Right lobe of liver (tissue), 6 donors: Measurements from ENCODE around the gene YARS1. TPM values are rescaled to one million over a fixed set of nuclear protein-coding genes. Genes with fewer than 3 reads are reported as not detected.

ENCODE experiments used
- ATAC-seq, 4 donors: fragments of 200-7000 bp; cut with Tn5 transposase; one replicate each; pipeline ENCODE4 v1.9.1; 2020; ENCODE audit warnings: mild to moderate bottlenecking in 4 of 4, moderate library complexity in 4 of 4
- DNase-seq, 3 donors: peaks; one replicate each; pipeline ENCODE4 v3.0.0-alpha.2; 2020
- H3K27ac ChIP-seq, 3 donors: fragments of 200-600 bp; one replicate each; pipeline ENCODE4 v1.8.0; 2022
- H3K27me3 ChIP-seq, 2 donors: fragments of 200-600 bp; one replicate each; pipeline ENCODE4 v1.8.0; 2022
- H3K36me3 ChIP-seq, 4 donors: fragments of 200-600 bp; sonication (generic) in 1 of 4; one replicate each; pipeline versions ENCODE4 v1.5.1 to v1.8.0; 2017 to 2022; ENCODE audit warnings: control low read depth in 1 of 4
- H3K4me1 ChIP-seq, 4 donors: fragments of 200-600 bp; sonication (generic) in 1 of 4; one replicate each; pipeline versions ENCODE4 v1.5.1 to v1.8.0; 2017 to 2022; ENCODE audit warnings: control low read depth in 1 of 4
- H3K4me3 ChIP-seq, 3 donors: fragments of 200-600 bp; one replicate each; pipeline ENCODE4 v1.8.0; 2022
- H3K9me3 ChIP-seq, 4 donors: fragments of 200-600 bp; sonication (generic) in 1 of 4; one replicate each; pipeline versions ENCODE4 v1.5.1 to v1.8.0; 2017 to 2022; ENCODE audit warnings: control low read depth in 1 of 4
- POLR2A ChIP-seq: fragments of 450-650 bp; IDR thresholded peaks from one replicate; pipeline ENCODE4 v1.6.1; 2017; ENCODE audit warnings: antibody characterized with exemption, mild to moderate bottlenecking
- WGBS: methylation state at CpG from one replicate; pipeline ENCODE4 v1.1.6; 2018; ENCODE audit warnings: low coverage, low lambda C conversion rate; ENCODE audit not compliant: insufficient coverage; ENCODE audit errors: missing lambda C conversion rate; 5-methylcytosine and 5-hydroxymethylcytosine counted together
- intact Hi-C, 2 donors: fragments of 100-400 bp; cut with DNase I; formaldehyde crosslinking; loops; one replicate each; pipeline versions ENCODE4 v1.11.2 to v1.14.1; 2022
- total RNA-seq, 6 experiments: library from RNA; depleted of rRNA in 2 of 6; stranded (reverse); fragments of >200 nt in 2 of 6; fragmentation: NEBNext Ultra II Directional in 3 of 6; extraction: Animal tissue kit (Norgen Biotek cat#: 25700) in 3 of 6; gene quantifications; one replicate each; pipeline versions ENCODE4 v1.1.0 to v1.2.4, GENCODE V29; 2016 to 2023
- TF ChIP-seq, protein P1 (sequence below), 4 donors: fragments of 200-600 bp in 3 of 4; fragments of 450-650 bp in 1 of 4; IDR thresholded peaks; one replicate each; pipeline versions ENCODE4 v1.5.1 to v1.8.0; 2016 to 2022; ENCODE audit warnings: antibody characterized with exemption in 4 of 4, mild to moderate bottlenecking in 2 of 4
- donor health status: DM: no; HTN: yes; CAD: no.
- donor health status: DM: no; HTN: no; CAD: no.
- donor health status: DM: no; HTN: no; CAD: no.
- donor health status: DM: no; HTN: yes; CAD: no.
- donor health status: DM: no; HTN: yes; CAD: no.

Gene YARS1
- total RNA-seq, 6 experiments from 2014 or later = 37.4 to 84.3 (median 53.5) TPM

- WGBS = 37% methylated on average over 3 of the region's 66 CpGs
- H3K27ac ChIP-seq = no peak overlapping the region
- intact Hi-C loops = no loop called here
Observed at GRCh38 chr1:32753532-32754316, 63.4 kb downstream of the YARS1 start.

DNA sequence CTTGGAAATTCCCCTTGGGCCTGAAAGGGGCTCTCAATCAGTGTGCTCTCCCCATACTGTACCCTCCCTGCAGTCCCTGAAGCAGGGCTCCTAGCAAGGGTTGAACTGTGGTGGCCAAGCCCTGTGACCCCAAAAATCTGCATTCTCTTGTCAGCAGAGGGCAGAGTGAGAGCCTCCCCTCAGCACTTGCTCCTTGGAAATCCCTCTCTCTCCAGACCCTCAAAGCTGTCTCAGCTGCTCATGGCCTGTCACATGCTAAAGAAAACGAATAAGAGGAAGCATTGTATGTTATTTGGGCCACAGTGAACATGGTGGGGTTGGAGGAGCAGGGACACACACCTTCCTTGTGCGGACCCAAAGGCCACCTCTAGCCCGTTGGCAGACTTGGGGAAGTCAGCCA is 67.4 kb downstream of the YARS1 start:
- intact Hi-C loops = no loop called here
- DNase-seq = no peak
- no peak for TF ChIP-seq POLR2A
- TF ChIP-seq, protein P1, sequence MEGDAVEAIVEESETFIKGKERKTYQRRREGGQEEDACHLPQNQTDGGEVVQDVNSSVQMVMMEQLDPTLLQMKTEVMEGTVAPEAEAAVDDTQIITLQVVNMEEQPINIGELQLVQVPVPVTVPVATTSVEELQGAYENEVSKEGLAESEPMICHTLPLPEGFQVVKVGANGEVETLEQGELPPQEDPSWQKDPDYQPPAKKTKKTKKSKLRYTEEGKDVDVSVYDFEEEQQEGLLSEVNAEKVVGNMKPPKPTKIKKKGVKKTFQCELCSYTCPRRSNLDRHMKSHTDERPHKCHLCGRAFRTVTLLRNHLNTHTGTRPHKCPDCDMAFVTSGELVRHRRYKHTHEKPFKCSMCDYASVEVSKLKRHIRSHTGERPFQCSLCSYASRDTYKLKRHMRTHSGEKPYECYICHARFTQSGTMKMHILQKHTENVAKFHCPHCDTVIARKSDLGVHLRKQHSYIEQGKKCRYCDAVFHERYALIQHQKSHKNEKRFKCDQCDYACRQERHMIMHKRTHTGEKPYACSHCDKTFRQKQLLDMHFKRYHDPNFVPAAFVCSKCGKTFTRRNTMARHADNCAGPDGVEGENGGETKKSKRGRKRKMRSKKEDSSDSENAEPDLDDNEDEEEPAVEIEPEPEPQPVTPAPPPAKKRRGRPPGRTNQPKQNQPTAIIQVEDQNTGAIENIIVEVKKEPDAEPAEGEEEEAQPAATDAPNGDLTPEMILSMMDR (IDR thresholded peaks at IDR 0.05) = no peak
- ATAC-seq = no peak
- Histone ChIP-seq H3K36me3 (no peaks in the 10 kb centered on the region), H3K4me3 (no peak overlapping the region), H3K9me3 (no peaks in the 10 kb centered on the region), H3K4me1 (peaks cover 0 to 10% (median 4%) of the 10 kb centered on the region in 4 donors), H3K27ac (no peak overlapping the region), H3K27me3 (no peaks in the 10 kb centered on the region)
- 50% methylated on average over 1 of the region's 3 CpGs for WGBS

More at GRCh38 chr1:32753532-32754316, 63.4 kb downstream of the YARS1 start:
- ATAC-seq (peak; percentile 90 to 96 (median 93)), DNase-seq (peak; percentile 61 to 77 (median 69))
- Histone ChIP-seq H3K9me3 (no peaks in the 10 kb centered on the region), H3K4me3 (peak overlapping the region; percentile 38 to 58 (median 43)), H3K36me3 (no peaks in the 10 kb centered on the region), H3K27me3 (no peaks in the 10 kb centered on the region), H3K4me1 (peaks cover 0 to 11% (median 4%) of the 10 kb centered on the region in 4 donors)
- TF ChIP-seq, protein P1 (IDR thresholded peaks at IDR 0.05) = no peak
- peak; percentile 29 for TF ChIP-seq POLR2A

DNA sequence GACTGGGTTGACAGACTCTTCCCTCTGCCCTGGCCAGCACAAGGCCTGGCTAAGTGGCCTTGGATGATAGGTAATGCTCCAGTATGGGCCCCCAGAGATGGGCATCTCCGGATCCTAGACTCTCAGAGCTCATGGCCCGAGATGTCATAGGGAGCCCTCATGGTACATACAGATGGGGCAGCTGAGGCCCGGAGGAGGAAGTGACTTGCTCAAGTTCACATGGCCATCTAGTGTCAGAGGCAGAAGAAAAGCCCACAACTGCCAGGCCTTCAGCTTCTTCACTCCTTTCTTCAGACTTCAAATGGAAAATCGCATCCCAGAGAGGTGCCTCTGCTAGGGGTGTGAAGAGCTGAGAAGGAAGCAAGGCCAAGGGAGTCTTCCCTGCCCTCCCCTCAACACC is 67.8 kb downstream of the YARS1 start:
- ATAC-seq (no peak), DNase-seq (no peak)
- H3K36me3 ChIP-seq = no peaks in the 10 kb centered on the region
- no peak overlapping the region for H3K4me3 ChIP-seq
- TF ChIP-seq POLR2A = no peak
- TF ChIP-seq, protein P1 (IDR thresholded peaks at IDR 0.05) = no peak
- H3K4me1 ChIP-seq = peaks cover 0 to 10% (median 4%) of the 10 kb centered on the region in 4 donors
- no peaks in the 10 kb centered on the region for H3K9me3 ChIP-seq
- intact Hi-C loops = no loop called here
- 82% methylated on average over 3 of the region's 4 CpGs for WGBS
- no peaks in the 10 kb centered on the region for H3K27me3 ChIP-seq
- H3K27ac ChIP-seq = no peak overlapping the region

DNA sequence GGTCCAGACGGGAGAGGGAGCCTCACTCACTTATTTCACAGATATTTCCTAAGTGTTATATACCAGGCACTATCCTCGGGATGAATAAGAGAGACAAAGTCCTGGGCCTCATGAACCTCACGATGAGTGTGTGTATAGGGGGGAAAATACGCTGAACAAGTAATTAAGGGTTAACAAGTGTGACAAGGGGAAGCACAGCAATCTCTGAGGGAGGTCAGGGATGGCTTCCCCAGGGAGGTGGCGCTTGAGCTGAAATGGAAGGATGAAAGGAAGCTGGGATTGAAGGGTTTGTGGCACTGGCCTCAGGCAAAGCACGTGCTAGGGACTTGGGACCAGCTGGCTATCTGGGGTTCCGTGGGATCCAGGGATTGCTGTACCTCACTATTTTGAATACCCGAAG is 68.2 kb downstream of the YARS1 start:
- DNase-seq (no peak), ATAC-seq (no peak)
- H3K9me3 ChIP-seq = no peaks in the 10 kb centered on the region
- WGBS = 89% methylated on average over 4 of the region's 8 CpGs
- H3K4me1 ChIP-seq = peaks cover 0 to 6% (median 4%) of the 10 kb centered on the region in 4 donors
- H3K36me3 ChIP-seq = no peaks in the 10 kb centered on the region
- H3K27me3 ChIP-seq = no peaks in the 10 kb centered on the region
- H3K4me3 ChIP-seq = no peak overlapping the region
- no peak overlapping the region for H3K27ac ChIP-seq
- intact Hi-C loops = no loop called here
- TF ChIP-seq, protein P1 (IDR thresholded peaks at IDR 0.05) = no peak
- no peak for TF ChIP-seq POLR2A
